ENCODE measurements around the gene NAV2.

GRCh38 chr11:19974886-19975285 lies 262.2 kb downstream of the NAV2 start:
- TF ChIP-seq CTCF (conservative IDR thresholded peaks at IDR 0.05) (no peak), EZH2 (IDR thresholded peaks at IDR 0.05; ENCODE audit: low read depth) (no peak)

All from PC-9 (cell line).